ENCODE data around the gene TMEM273. TPM values are rescaled to one million over a fixed set of nuclear protein-coding genes. Genes with fewer than 3 reads are reported as not detected.

TMEM273 gene
- polyA plus RNA-seq, 1 of the 3 experiments (the other 2 are of a cell fraction) = not detected

DNA sequence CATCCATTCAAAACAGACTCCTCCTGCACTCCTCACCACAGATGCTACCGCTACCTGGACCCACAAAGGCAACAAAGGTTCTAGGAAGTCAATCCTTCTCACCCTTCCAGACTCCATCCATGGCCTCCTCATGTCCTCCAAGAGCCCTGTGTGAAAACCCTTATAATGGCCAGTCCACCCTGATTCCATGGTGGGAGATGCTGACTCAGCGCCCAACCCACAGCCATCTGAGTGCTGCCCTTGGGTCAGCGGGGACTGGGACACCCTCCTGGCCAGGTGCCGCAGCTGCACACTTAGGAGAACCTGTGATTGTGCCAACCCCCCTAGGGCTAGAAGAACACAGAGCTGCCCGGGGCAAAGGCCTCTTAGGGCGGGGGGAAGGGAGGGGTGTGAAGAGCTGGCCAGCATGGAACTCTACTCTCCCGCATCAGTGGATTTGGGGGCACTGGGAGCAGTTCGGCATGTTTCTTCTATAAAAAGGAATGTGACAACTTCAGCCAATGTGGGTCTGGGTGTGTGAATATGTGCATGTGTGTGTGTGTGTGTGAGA lies 25.4 kb downstream of the TMEM273 start:
- WGBS (ENCODE audit: low lambda C conversion rate) = 55% methylated on average over 6 of the region's 8 CpGs
- Histone ChIP-seq H3K4me2 (no peak overlapping the region), H3K9me2 (no peaks in the 10 kb centered on the region), H2AFZ (ENCODE audit: low read depth) (no peak overlapping the region), H3K9me3 (no peaks in the 10 kb centered on the region), H3K4me1 (ENCODE audit: control insufficient read depth in 1 of 2, insufficient read depth in 2 of 2, low read depth in 1 of 2, low read length in 1 of 2) (peaks cover 0 to 17% of the 10 kb centered on the region in 2 experiments; a peak in 1 of 4 replicates), H4K20me1 (ENCODE audit: insufficient read depth) (no peaks in the 10 kb centered on the region), H3F3A (replicated peaks; ENCODE audit: insufficient read depth) (no peaks in the 10 kb centered on the region), H3K4me3 (ENCODE audit: low read depth in 2 of 2, low read length in 1 of 2) (no peak overlapping the region), H3K79me2 (ENCODE audit: insufficient read depth) (no peaks in the 10 kb centered on the region), H3K27ac (ENCODE audit: low read depth in 2 of 2, low read length in 1 of 2) (no peak overlapping the region), H3K9ac (no peak overlapping the region), H3K36me3 (replicated peaks in 1 of 2; ENCODE audit: control insufficient read depth in 1 of 2, insufficient read depth in 2 of 2, low read length in 1 of 2) (no peaks in the 10 kb centered on the region), H3K27me3 (ENCODE audit: insufficient read depth) (no peaks in the 10 kb centered on the region)
- no peak for DNase-seq
- TF ChIP-seq CHD2 (IDR thresholded peaks at IDR 0.05; ENCODE audit: low read length, partially characterized antibody) = no peak
- TF ChIP-seq, protein P1, sequence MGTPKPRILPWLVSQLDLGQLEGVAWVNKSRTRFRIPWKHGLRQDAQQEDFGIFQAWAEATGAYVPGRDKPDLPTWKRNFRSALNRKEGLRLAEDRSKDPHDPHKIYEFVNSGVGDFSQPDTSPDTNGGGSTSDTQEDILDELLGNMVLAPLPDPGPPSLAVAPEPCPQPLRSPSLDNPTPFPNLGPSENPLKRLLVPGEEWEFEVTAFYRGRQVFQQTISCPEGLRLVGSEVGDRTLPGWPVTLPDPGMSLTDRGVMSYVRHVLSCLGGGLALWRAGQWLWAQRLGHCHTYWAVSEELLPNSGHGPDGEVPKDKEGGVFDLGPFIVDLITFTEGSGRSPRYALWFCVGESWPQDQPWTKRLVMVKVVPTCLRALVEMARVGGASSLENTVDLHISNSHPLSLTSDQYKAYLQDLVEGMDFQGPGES (IDR thresholded peaks at IDR 0.05; ENCODE audit: low read depth, low read length) = no peak
- TF ChIP-seq, protein P2, sequence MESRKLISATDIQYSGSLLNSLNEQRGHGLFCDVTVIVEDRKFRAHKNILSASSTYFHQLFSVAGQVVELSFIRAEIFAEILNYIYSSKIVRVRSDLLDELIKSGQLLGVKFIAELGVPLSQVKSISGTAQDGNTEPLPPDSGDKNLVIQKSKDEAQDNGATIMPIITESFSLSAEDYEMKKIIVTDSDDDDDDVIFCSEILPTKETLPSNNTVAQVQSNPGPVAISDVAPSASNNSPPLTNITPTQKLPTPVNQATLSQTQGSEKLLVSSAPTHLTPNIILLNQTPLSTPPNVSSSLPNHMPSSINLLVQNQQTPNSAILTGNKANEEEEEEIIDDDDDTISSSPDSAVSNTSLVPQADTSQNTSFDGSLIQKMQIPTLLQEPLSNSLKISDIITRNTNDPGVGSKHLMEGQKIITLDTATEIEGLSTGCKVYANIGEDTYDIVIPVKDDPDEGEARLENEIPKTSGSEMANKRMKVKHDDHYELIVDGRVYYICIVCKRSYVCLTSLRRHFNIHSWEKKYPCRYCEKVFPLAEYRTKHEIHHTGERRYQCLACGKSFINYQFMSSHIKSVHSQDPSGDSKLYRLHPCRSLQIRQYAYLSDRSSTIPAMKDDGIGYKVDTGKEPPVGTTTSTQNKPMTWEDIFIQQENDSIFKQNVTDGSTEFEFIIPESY (IDR thresholded peaks at IDR 0.05; ENCODE audit: borderline replicate concordance, low read depth) = no peak
- TF ChIP-seq EP300 (IDR thresholded peaks at IDR 0.05; ENCODE audit: borderline replicate concordance in 1 of 2, low read depth in 1 of 2, low read length in 1 of 2) = no peak
- no peak for TF ChIP-seq TAF1 (IDR thresholded peaks at IDR 0.05; ENCODE audit: borderline replicate concordance, low read depth, low read length)
- TF ChIP-seq RAD21 (IDR thresholded peaks at IDR 0.05; ENCODE audit: low read length) = no peak
- no peak for TF ChIP-seq YY1 (IDR thresholded peaks at IDR 0.05; ENCODE audit: low read depth)
- TF ChIP-seq NRF1 (IDR thresholded peaks at IDR 0.05; ENCODE audit: low read depth, low read length) = no peak
- TF ChIP-seq, protein P3, sequence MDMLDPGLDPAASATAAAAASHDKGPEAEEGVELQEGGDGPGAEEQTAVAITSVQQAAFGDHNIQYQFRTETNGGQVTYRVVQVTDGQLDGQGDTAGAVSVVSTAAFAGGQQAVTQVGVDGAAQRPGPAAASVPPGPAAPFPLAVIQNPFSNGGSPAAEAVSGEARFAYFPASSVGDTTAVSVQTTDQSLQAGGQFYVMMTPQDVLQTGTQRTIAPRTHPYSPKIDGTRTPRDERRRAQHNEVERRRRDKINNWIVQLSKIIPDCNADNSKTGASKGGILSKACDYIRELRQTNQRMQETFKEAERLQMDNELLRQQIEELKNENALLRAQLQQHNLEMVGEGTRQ (IDR thresholded peaks at IDR 0.05; ENCODE audit: borderline replicate concordance, low read depth, low read length) = no peak
- ChIA-PET CTCF (interaction anchor here (1.1 to 2.0 kb wide), 5 partner anchors 47 to 507 kb away, joined by 3 to 14 read pairs (median 6); partner anchors contain the start of gene VSTM4), POLR2A (no interaction called here)

- DNase-seq = no peak
- H3K9ac ChIP-seq = no peak overlapping the region
- no peaks in the 10 kb centered on the region for H3K9me3 ChIP-seq
- H3K27ac ChIP-seq (ENCODE audit: low read depth in 2 of 2, low read length in 1 of 2) = no peak overlapping the region
- H3K79me2 ChIP-seq (ENCODE audit: insufficient read depth) = no peaks in the 10 kb centered on the region
- POLR2A ChIA-PET = no interaction called here
- H4K20me1 ChIP-seq (ENCODE audit: insufficient read depth) = no peaks in the 10 kb centered on the region
- H3K9me2 ChIP-seq = no peaks in the 10 kb centered on the region
- H3K27me3 ChIP-seq (ENCODE audit: insufficient read depth) = no peaks in the 10 kb centered on the region
- H3K4me1 ChIP-seq (ENCODE audit: control insufficient read depth in 1 of 2, insufficient read depth in 2 of 2, low read depth in 1 of 2, low read length in 1 of 2) = peaks cover 0 to 9% of the 10 kb centered on the region in 2 experiments; a peak in 1 of 4 replicates
- CTCF ChIA-PET = interaction anchor here (0.6 to 2.0 kb wide), 21 partner anchors 13 to 788 kb away, joined by 3 to 9 read pairs (median 3); no protein-coding TSS in a partner anchor
- H3K4me3 ChIP-seq (ENCODE audit: low read depth in 2 of 2, low read length in 1 of 2) = no peak overlapping the region
- 48% methylated on average over 5 of the region's 5 CpGs for WGBS (ENCODE audit: low lambda C conversion rate)
- H2AFZ ChIP-seq (ENCODE audit: low read depth) = no peak overlapping the region
- H3K4me2 ChIP-seq = no peak overlapping the region
- H3F3A ChIP-seq (replicated peaks; ENCODE audit: insufficient read depth) = no peaks in the 10 kb centered on the region
- H3K36me3 ChIP-seq (replicated peaks in 1 of 2; ENCODE audit: control insufficient read depth in 1 of 2, insufficient read depth in 2 of 2, low read length in 1 of 2) = no peaks in the 10 kb centered on the region
- TF ChIP-seq, protein P2 (IDR thresholded peaks at IDR 0.05; ENCODE audit: borderline replicate concordance, low read depth) = no peak
- TF ChIP-seq TCF12 (IDR thresholded peaks at IDR 0.05) (no peak), USF1 (IDR thresholded peaks at IDR 0.05; ENCODE audit: borderline replicate concordance, low read depth) (no peak), RFX5 (IDR thresholded peaks at IDR 0.05; ENCODE audit: low read length) (no peak), ELF1 (IDR thresholded peaks at IDR 0.05) (no peak), FOSL2 (IDR thresholded peaks at IDR 0.05; ENCODE audit: borderline replicate concordance, low read depth) (no peak), MXI1 (IDR thresholded peaks at IDR 0.05; ENCODE audit: low read depth, low read length) (no peak)
- TF ChIP-seq, protein P4, sequence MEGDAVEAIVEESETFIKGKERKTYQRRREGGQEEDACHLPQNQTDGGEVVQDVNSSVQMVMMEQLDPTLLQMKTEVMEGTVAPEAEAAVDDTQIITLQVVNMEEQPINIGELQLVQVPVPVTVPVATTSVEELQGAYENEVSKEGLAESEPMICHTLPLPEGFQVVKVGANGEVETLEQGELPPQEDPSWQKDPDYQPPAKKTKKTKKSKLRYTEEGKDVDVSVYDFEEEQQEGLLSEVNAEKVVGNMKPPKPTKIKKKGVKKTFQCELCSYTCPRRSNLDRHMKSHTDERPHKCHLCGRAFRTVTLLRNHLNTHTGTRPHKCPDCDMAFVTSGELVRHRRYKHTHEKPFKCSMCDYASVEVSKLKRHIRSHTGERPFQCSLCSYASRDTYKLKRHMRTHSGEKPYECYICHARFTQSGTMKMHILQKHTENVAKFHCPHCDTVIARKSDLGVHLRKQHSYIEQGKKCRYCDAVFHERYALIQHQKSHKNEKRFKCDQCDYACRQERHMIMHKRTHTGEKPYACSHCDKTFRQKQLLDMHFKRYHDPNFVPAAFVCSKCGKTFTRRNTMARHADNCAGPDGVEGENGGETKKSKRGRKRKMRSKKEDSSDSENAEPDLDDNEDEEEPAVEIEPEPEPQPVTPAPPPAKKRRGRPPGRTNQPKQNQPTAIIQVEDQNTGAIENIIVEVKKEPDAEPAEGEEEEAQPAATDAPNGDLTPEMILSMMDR (IDR thresholded peaks at IDR 0.05) = no peak
- TF ChIP-seq, protein P3 (IDR thresholded peaks at IDR 0.05; ENCODE audit: borderline replicate concordance, low read depth, low read length) = no peak
Measured at GRCh38 chr10:49162063-49162462, 26.1 kb downstream of the TMEM273 start.

Measured in SK-N-SH (cell line).